Activated T-cell treated with anti-CD3 and anti-CD28 coated beads for 24 hours (primary cell): Measurements from ENCODE around the gene SENP3.

Experiments
- DNase-seq: peaks from one replicate; pipeline ENCODE4 v3.0.0-alpha.2; 2020; ENCODE audit warnings: low read depth

SENP3 gene

GRCh38 chr17:7556627-7557026 is 5.1 kb upstream of the SENP3 start:
- DNase-seq: no peak

- DNase-seq: no peak
These were observed 4.5 kb upstream of the SENP3 start for GRCh38 chr17:7557147-7557764.

GRCh38 chr17:7557775-7558543 is 3.8 kb upstream of the SENP3 start:
- DNase-seq: no peak

GRCh38 chr17:7558544-7559319 is 3.0 kb upstream of the SENP3 start, which contains the start of gene TNFSF13:
TNFSF13 (plus strand) TSS chr17:7558750; CDS start chr17:7559040, 290 bp downstream.
- no peak for DNase-seq

GRCh38 chr17:7559320-7560171 is 2.2 kb upstream of the SENP3 start:
- no peak for DNase-seq

GRCh38 chr17:7560172-7561027 is 1.3 kb upstream of the SENP3 start:
- peak; percentile 54 for DNase-seq

- peak; percentile 83 for DNase-seq
These were observed 617 bp upstream of the SENP3 start for GRCh38 chr17:7561028-7561575.

- no peak for DNase-seq
These were observed 488 bp downstream of the SENP3 start for GRCh38 chr17:7562208-7562605.

GRCh38 chr17:7563115-7563869 is 1.6 kb downstream of the SENP3 start:
- DNase-seq: no peak

GRCh38 chr17:7569571-7569970 is 7.9 kb downstream of the SENP3 start:
- no peak for DNase-seq

- no peak for DNase-seq
These were observed 8.6 kb downstream of the SENP3 start for GRCh38 chr17:7570351-7570750.

- DNase-seq: no peak
These were observed 10.5 kb downstream of the SENP3 start for GRCh38 chr17:7572338-7572587.

GRCh38 chr17:7572588-7573323 is 11.0 kb downstream of the SENP3 start:
- DNase-seq: peak; percentile 99

- peak; percentile 86 for DNase-seq
These were observed 11.8 kb downstream of the SENP3 start for GRCh38 chr17:7573324-7574080.

- no peak for DNase-seq
These were observed 12.6 kb downstream of the SENP3 start for GRCh38 chr17:7574176-7574953.

- no peak for DNase-seq
These were observed 13.8 kb downstream of the SENP3 start for GRCh38 chr17:7575481-7575883.

- DNase-seq: no peak
These were observed 14.2 kb downstream of the SENP3 start for GRCh38 chr17:7575959-7576358.

- no peak for DNase-seq
These were observed 14.8 kb downstream of the SENP3 start for GRCh38 chr17:7576432-7576937.
